IMR-90 (cell line): ENCODE measurements around the gene CP.

Experiments used
- CTCF ChIP-seq: conservative IDR thresholded peaks from 2 replicates; pipeline ENCODE4 v1.5.1; 2012; ENCODE audit warnings: mild to moderate bottlenecking, low read depth, low read length, improper control_type of control experiment
- ELK1 ChIP-seq: fragments of 150-350 bp; IDR thresholded peaks from 2 replicates; pipeline ENCODE4 v1.6.1; 2016; ENCODE audit warnings: low read depth, mild to moderate bottlenecking, low read length, moderate library complexity, borderline replicate concordance
- MAZ ChIP-seq: IDR thresholded peaks from 2 replicates; pipeline ENCODE4 v1.6.1; 2012; ENCODE audit warnings: low read depth, mild to moderate bottlenecking, low read length, improper control_type of control experiment, moderate library complexity, borderline replicate concordance
- MXI1 ChIP-seq: IDR thresholded peaks from 2 replicates; pipeline ENCODE4 v1.6.1; 2012; ENCODE audit warnings: low read depth, mild to moderate bottlenecking, low read length, moderate library complexity, borderline replicate concordance
- NFE2L2 ChIP-seq: fragments of 150-350 bp; IDR thresholded peaks from 2 replicates; pipeline ENCODE4 v1.6.1; 2016; ENCODE audit warnings: low read depth, mild to moderate bottlenecking, low read length
- POLR2A ChIP-seq: IDR thresholded peaks from 2 replicates; pipeline ENCODE4 v1.6.1; 2012; ENCODE audit warnings: mild to moderate bottlenecking, low read depth, low read length
- RAD21 ChIP-seq: IDR thresholded peaks from 2 replicates; pipeline ENCODE4 v1.6.1; 2012; ENCODE audit warnings: low read length, improper control_type of control experiment
- RFX5 ChIP-seq: IDR thresholded peaks from 2 replicates; pipeline ENCODE4 v1.8.0; 2012; ENCODE audit warnings: low read depth, mild to moderate bottlenecking, low read length, moderate library complexity
- SMC3 ChIP-seq: fragments of 150-350 bp; IDR thresholded peaks from 2 replicates; pipeline ENCODE4 v1.6.1; 2016; ENCODE audit warnings: low read depth, mild to moderate bottlenecking, antibody characterized with exemption, low read length, moderate library complexity
- USF2 ChIP-seq: fragments of 150-350 bp; IDR thresholded peaks from 2 replicates; pipeline ENCODE4 v1.6.1; 2017; ENCODE audit warnings: mild to moderate bottlenecking, antibody characterized with exemption, low read length, low read depth

GRCh38 chr3:149162007-149162406, 59.6 kb downstream of the CP start:
- TF ChIP-seq CTCF (no peak), RAD21 (no peak), POLR2A (no peak), MXI1 (no peak), SMC3 (no peak), MAZ (no peak), USF2 (no peak), RFX5 (no peak), NFE2L2 (no peak), ELK1 (no peak)
